Glutamatergic neuron (in vitro differentiated cells): ENCODE data around the gene SLC50A1. TPM values are rescaled to one million over a fixed set of nuclear protein-coding genes. Genes with fewer than 3 reads are reported as not detected.
A peak's percentile ranks its signal among the peaks of the same experiment; 100 is the strongest.
"Not testable (repeated sequence)": the region's sequence is repeated elsewhere in the genome, so short reads cannot be mapped to it uniquely, and the experiment has no call there.

Experiments
- DNase-seq: peaks from one replicate; pipeline ENCODE4 v3.0.0; 2022
- H3K27ac Mint-ChIP-seq: one replicate; pipeline ENCODE4 v1.8.0; 2020; ENCODE audit warnings: mild to moderate bottlenecking, mixed read lengths, inconsistent platforms; ENCODE audit not compliant: unreplicated experiment
- H3K27me3 Mint-ChIP-seq: one replicate; pipeline ENCODE4 v1.8.0; 2020; ENCODE audit warnings: mild to moderate bottlenecking, moderate library complexity, mixed read lengths, inconsistent platforms; ENCODE audit not compliant: unreplicated experiment
- H3K36me3 Mint-ChIP-seq: one replicate; pipeline ENCODE4 v1.8.0; 2020; ENCODE audit warnings: mild to moderate bottlenecking, mixed read lengths, inconsistent platforms; ENCODE audit not compliant: unreplicated experiment
- H3K4me1 Mint-ChIP-seq: one replicate; pipeline ENCODE4 v1.8.0; 2020; ENCODE audit warnings: mild to moderate bottlenecking, low read depth, mixed read lengths, inconsistent platforms; ENCODE audit not compliant: unreplicated experiment
- H3K4me3 Mint-ChIP-seq: one replicate; pipeline ENCODE4 v1.8.0; 2020; ENCODE audit warnings: mild to moderate bottlenecking, mixed read lengths, inconsistent platforms; ENCODE audit not compliant: unreplicated experiment
- H3K9me3 Mint-ChIP-seq: one replicate; pipeline ENCODE4 v1.8.0; 2020; ENCODE audit warnings: mild to moderate bottlenecking, moderate library complexity, mixed read lengths, inconsistent platforms; ENCODE audit not compliant: unreplicated experiment
- total RNA-seq: library from RNA; stranded (reverse); fragmentation: NEBNext Ultra II Directional; extraction: Animal tissue kit (Norgen Biotek cat#: 25700); gene quantifications from one replicate; pipeline ENCODE4 v1.2.1, GENCODE V29; 2021; ENCODE audit not compliant: unreplicated experiment
- TF ChIP-seq, protein P1 (sequence below): fragments of 200-600 bp; sonication (generic); IDR thresholded peaks from one replicate; pipeline ENCODE4 v1.5.0; 2021; ENCODE audit not compliant: partially characterized antibody, unreplicated experiment

SLC50A1 gene
- total RNA-seq, 1 donor from 2014 or later: 8.6 TPM

- H3K9me3 Mint-ChIP-seq: peaks cover 3% of the 10 kb centered on the region
- peaks cover 8% of the 10 kb centered on the region for H3K27me3 Mint-ChIP-seq
- no peaks in the 10 kb centered on the region for H3K36me3 Mint-ChIP-seq
- peak; percentile 93 for DNase-seq
- peak overlapping the region; percentile 62 for H3K27ac Mint-ChIP-seq
- peak overlapping the region; percentile 76 for H3K4me3 Mint-ChIP-seq
- TF ChIP-seq, protein P1, sequence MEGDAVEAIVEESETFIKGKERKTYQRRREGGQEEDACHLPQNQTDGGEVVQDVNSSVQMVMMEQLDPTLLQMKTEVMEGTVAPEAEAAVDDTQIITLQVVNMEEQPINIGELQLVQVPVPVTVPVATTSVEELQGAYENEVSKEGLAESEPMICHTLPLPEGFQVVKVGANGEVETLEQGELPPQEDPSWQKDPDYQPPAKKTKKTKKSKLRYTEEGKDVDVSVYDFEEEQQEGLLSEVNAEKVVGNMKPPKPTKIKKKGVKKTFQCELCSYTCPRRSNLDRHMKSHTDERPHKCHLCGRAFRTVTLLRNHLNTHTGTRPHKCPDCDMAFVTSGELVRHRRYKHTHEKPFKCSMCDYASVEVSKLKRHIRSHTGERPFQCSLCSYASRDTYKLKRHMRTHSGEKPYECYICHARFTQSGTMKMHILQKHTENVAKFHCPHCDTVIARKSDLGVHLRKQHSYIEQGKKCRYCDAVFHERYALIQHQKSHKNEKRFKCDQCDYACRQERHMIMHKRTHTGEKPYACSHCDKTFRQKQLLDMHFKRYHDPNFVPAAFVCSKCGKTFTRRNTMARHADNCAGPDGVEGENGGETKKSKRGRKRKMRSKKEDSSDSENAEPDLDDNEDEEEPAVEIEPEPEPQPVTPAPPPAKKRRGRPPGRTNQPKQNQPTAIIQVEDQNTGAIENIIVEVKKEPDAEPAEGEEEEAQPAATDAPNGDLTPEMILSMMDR: peak; percentile 80
- peaks cover 13% of the 10 kb centered on the region for H3K4me1 Mint-ChIP-seq
Observed at GRCh38 chr1:155167166-155168104, 31.8 kb downstream of the SLC50A1 start.

- H3K4me3 Mint-ChIP-seq, DNase-seq, H3K27ac Mint-ChIP-seq, H3K9me3 Mint-ChIP-seq, H3K36me3 Mint-ChIP-seq: not testable (repeated sequence)
- peaks cover 13% of the 10 kb centered on the region for H3K4me1 Mint-ChIP-seq
- peaks cover 11% of the 10 kb centered on the region for H3K27me3 Mint-ChIP-seq
Observed at GRCh38 chr1:155168105-155168445, 32.4 kb downstream of the SLC50A1 start.

- Mint-ChIP-seq H3K4me3 (peak overlapping the region; percentile 10), H3K27ac (peak overlapping the region; percentile 62), H3K27me3 (peaks cover 16% of the 10 kb centered on the region), H3K4me1 (peaks cover 17% of the 10 kb centered on the region), H3K36me3 (no peaks in the 10 kb centered on the region), H3K9me3 (peaks cover 12% of the 10 kb centered on the region)
- TF ChIP-seq, protein P1: no peak
- no peak for DNase-seq
Observed at GRCh38 chr1:155168456-155169210, 33.0 kb downstream of the SLC50A1 start.

GRCh38 chr1:155169541-155169940, 33.9 kb downstream of the SLC50A1 start:
- Mint-ChIP-seq H3K4me3 (no peak overlapping the region), H3K9me3 (peaks cover 14% of the 10 kb centered on the region), H3K27ac (no peak overlapping the region), H3K27me3 (peaks cover 19% of the 10 kb centered on the region), H3K4me1 (peaks cover 17% of the 10 kb centered on the region), H3K36me3 (no peaks in the 10 kb centered on the region)
- no peak for DNase-seq
- TF ChIP-seq, protein P1: no peak

- no peak for DNase-seq
- H3K27ac Mint-ChIP-seq: no peak overlapping the region
- H3K27me3 Mint-ChIP-seq: peaks cover 19% of the 10 kb centered on the region
- peaks cover 14% of the 10 kb centered on the region for H3K9me3 Mint-ChIP-seq
- peaks cover 17% of the 10 kb centered on the region for H3K4me1 Mint-ChIP-seq
- H3K4me3 Mint-ChIP-seq: no peak overlapping the region
- no peaks in the 10 kb centered on the region for H3K36me3 Mint-ChIP-seq
- TF ChIP-seq, protein P1: no peak
Observed at GRCh38 chr1:155170101-155170785, 34.6 kb downstream of the SLC50A1 start.
